HG03280 (cell line): Measurements from ENCODE around the gene ZNF304.

Experiments used
- ATAC-seq: cut with Tn5 transposase; IDR thresholded peaks from one replicate; pipeline ENCODE4 v1.9.1; 2021; ENCODE audit warnings: mild to moderate bottlenecking, moderate library complexity; ENCODE audit not compliant: unreplicated experiment

ZNF304 gene

DNA sequence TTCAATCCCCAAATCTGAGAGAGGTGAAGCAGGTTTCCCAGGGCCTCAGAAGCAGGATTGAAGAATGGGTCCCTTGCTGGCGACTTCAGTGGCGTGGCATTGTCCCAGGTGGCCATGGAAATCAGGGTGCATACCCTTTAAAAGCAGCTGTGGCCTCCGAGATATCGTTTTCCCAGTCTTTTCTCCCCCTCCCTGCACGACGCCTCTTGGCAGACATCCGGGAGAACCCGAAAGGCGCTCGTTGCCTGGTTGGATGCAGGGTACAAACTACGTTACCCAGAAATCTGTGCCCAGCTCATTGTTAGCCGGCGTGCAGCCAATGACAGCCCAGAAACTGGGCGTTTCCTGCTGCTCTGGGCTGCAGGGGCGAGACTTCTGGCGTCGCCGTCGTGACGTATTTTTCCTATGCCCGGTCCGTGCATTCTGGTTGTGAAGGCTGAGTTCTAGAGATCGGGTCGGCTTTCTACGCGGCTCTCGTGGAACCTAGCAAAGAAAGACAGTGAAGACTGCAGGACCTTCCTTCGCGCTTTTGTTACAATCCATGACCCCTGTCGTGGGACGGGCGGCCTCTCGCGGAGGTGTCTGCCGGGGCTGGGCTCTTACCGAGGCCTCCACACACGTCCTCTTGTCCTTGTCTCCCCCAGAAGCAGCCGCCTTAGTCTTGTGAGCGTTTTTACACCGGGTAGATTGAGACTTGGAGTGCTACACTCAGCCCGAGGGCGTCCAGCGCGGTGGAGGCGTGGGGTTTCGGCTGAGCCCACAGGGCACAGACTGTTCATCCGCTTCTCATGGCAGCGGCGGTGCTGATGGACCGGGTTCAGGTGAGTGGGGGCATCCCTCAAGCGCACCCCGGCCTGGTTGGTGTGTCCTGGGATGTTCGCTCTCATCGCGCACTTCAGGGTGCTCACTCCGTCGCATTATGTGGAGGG, at the start of gene ZNF304:
Gene ZNF304, plus strand, starts transcription at position 395 of the 929 bp plus-strand sequence. Its CDS starts 394 bp downstream, at position 789.
- ATAC-seq: peak; percentile 98

DNA sequence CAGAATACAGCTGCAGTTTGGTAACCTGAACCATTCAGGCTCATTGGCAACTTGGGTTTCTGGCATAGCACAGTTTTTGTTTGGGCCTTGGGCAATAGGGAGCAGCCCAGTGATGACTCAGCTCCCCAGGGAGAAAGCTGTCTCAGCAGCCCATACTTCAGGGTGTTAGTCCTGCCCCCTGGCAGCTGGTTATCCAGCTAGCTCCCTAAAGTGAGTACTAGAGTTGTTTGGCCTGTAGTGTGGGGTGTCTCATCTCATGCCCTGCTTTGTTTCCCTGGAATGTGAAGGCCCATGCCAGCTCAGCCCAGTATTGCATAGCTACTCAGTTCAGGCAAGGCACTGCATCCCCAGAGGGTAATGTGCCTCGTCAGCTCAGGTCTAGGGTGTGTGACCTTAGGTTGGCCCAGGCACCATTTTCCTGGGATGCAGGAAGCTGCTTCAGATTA, 49.0 kb upstream of the ZNF304 start:
- ATAC-seq: no peak

DNA sequence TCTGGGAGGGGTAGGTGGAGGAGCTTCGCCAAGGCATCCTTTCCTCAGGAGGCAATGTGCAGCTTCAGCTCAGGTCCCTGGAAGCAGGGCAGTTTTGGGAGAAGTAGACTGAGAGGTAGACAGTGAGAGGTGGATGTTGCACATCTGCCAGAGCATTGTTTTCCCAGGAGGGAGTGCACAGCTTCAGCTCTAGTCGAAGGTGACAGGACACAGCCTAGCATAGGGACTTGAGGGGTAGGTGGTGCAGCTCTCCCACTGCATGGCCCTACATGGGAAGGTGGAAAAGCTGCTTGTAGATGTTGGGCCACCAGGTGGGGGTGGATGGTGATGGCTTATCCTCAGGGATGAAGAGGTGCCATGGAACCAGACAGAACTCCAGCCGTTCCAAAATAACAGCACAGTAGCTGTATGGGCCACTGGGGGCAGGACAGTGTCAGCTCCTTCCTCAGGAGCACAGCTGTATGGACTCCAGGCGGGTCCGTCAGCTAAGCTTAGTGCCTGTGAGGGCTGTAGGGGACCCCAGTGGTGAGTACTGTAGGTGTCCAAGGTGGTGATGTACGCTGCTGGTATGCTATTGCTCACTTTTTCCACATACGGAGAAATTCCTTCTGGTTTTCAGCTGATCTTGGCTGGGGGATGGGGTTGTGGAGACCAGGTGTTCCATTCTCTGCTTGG, 48.2 kb upstream of the ZNF304 start:
- no peak for ATAC-seq

DNA sequence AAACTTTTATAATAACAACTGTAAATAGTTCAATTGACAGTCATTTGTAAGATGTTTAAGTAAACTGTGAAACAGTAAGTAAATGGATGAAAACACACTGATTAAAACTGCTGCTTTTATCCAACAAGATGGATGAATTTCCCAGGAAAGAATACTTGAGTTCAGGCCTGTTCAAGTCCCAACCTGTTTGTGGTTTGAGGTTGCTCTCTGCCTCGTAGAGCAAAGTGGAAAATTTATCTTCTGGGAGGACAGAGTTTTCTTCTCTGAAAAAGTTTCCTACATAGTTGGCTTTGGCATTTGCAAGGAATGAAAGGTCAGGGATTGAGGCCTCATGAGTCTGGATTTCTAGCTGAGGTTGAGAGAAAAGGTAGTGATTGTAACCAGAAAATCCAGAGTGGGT, 46.0 kb upstream of the ZNF304 start:
- ATAC-seq: no peak

DNA sequence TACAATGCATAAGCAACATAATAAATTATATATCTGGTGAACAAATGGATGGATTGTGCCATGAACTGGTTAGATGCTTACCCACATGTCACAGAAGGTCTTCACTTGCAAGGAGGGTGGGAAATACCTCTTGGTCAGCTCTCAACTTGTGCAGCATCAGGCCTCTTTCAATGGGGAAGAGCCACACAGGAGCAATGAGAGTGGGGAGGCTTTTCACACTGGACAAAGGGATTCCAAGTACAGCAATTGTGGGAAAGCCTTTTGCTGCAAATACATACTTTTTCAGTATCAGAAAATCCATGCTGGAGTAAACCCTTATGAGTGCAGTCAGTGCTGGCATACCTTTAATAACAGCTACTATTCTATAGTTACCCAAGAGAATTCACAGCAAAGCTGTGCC, 42.6 kb upstream of the ZNF304 start:
- ATAC-seq: no peak

DNA sequence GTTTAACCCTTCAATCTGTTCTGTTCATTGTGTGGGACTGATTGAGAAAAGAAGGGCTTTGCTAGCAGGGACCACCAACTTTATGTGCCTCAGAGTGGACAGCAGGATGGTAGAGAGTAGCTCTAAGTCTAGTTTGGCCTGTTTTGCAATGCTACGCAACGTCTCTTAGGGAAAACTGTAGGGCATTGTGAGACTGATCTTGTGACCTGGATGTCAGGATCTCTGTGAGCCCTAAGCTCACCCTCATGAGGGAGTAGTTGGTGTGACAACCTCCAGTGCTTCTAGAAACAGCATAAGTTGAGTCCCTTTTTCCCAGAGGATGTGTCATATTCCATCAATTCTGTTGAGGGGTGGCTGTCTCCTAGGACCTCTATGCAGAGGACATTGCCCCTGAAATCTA, 40.3 kb upstream of the ZNF304 start:
- ATAC-seq: no peak

DNA sequence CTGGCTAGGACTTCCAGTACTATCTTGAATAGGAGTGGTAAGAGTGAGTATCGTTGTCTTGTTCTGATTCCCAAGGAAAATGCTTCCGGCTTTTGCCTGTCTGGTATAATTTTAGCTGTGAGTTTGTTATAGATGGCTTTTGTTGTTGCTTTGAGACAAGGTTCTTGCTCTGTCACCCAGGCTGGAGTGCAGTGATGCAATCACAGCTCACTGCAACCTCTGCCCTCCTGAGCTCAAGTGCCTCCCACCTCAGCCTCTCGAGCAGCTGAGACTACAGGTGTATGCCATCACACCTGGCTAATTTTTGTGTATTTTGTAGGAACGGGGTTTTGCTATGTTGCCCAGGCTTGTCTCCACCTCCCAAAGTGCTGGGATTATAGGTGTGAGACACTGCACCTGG, 36.9 kb upstream of the ZNF304 start:
- no peak for ATAC-seq

DNA sequence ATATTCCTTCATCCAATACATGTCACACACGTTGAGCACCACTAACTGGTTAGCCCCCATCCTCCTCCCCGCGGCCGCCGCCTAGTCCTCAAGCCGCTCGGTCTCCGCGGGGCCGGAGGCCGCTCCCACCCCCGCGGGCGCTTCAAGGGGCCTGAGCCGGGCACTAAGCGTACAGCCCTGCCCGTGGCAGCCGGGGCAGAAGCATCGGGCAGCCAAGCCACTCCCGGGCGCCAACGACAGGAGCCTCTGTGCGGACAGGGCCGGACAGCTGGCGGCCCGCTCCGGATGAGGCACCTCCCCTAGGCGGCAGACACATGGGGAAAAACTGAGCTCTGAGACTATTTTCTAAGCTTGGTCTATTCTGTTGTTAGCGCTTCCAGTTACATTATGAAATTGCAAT, 33.6 kb upstream of the ZNF304 start:
- no peak for ATAC-seq

DNA sequence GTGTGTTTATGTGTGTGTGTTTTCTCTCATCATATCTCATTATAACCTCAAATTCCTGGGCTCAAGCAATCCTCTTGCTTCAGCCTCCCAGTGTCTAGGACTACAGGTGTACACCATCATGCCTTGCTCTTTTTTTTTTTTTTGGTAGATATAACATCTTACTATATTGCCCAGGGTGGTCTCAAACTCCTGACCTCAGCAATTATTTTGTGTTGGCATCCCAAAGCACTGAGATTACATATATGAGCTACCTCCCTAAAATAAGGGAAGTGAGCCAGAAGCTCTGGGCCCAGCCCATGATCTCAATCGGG, 31.2 kb upstream of the ZNF304 start:
- peak; percentile 18 for ATAC-seq

DNA sequence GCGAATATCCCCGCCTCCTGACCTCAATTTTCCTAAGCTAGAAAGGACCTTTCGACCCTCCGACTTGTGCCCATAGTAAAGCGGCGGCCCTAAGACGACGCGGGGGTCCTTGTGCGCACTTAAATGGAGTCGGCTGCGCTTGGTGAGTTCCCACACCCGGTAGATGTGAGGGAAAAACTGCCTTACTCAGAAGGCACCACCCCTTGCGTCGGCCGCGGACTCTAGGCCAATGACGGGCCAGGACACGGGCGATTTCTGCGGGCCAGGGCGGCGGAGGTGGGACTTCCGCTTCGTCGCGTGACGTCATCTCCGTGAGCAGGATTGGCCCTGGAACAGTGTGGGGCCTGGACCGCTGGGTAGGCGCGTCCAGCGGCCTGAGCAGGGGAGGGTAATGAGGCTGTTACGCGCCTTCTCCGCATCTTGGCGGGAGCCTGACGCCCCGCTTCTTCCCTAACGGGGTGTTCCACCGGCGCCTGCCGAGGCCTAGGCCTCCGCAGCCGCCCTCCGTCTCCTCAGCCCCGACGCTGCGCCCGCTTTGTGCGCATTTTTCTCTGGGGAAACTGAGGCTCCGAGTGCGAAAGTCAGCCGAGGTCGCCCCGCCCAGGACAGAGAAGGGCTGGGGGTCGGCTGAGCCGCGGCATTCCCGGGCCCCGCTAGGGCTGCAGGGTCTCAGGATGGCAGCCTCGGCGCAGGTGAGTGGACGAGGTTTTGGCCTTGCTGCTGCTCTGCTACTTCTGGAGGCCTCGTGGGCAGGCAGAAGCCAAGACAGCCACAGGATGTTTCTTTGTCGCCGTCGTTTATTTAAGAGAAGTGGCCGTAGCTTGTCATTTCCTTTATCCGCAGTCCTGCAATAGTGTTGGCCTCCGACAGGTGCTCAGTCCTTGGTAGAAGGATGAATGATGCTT, 30.6 kb upstream of the ZNF304 start, which contains the start of gene ZNF543:
Gene ZNF543, plus strand, starts transcription at position 293 of the 905 bp plus-strand sequence. Its CDS starts 382 bp downstream, at position 675.
- ATAC-seq: peak; percentile 99

DNA sequence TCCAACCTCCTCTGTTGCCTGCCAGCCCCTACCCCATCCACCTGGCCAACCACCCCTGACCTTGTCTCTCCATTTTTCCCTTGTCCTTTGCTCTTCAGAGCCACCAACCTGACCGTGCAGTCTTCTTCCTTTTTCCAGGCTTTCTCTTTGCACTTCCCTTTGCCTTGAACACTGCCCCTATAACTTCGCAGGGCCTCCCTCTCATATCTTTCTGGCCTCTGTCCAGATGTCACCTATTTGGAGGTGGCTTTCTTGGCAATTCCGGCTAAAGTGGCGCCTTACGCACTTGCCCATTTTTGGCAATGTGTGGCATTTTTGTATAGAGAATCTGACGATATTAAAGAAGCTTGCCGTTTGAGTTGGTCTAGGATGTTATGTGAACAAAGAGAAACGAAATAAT, 30.0 kb upstream of the ZNF304 start:
- ATAC-seq: no peak

DNA sequence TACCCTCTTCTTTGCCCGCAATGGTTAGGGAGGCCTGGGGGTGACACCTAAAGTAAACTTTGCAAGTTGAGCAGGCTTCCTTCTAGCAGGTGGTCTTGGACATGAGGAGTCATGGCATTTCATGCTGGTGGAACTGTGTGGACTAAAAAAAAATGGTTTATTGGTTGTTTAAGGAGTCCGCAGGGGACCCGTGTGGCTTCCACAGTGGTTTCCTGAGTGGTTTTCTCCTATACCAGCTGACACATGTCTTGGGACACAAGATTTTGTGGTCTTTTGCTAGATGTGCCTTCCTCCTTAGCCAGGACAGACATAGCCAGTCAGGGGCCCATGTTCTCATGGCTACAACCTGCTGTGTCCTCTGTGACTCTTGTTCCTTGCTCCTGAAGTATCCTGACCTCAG, 29.3 kb upstream of the ZNF304 start:
- ATAC-seq: no peak

DNA sequence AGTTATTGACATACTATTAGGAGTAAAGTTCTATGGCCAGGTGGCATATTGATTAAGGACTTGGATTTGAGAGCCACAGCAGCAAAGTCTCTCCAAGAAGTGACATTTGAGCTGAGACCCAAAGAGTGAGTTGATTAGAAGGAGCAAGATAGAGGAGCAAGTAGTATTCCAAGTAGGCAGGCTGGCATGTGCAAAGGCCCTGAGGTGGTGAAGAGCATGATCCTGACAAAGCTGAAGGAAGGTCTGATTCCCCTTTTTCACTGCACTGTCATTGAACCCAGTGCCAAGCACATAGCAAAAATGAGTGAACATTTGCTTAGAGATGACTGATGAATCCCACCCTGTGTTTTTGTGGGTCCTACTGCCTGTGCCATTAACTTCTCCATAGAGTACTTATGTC, 26.1 kb upstream of the ZNF304 start:
- no peak for ATAC-seq

DNA sequence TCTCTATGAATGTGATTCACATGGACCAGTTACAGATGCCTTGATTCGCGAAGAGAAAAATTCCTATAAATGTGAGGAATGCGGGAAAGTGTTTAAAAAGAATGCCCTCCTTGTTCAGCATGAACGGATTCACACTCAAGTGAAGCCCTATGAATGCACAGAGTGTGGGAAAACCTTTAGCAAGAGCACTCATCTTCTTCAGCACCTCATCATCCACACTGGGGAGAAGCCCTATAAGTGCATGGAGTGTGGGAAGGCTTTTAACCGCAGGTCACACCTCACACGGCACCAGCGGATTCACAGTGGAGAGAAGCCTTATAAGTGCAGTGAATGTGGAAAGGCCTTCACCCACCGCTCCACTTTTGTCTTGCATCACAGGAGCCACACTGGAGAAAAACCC, 23.1 kb upstream of the ZNF304 start:
- ATAC-seq: no peak

DNA sequence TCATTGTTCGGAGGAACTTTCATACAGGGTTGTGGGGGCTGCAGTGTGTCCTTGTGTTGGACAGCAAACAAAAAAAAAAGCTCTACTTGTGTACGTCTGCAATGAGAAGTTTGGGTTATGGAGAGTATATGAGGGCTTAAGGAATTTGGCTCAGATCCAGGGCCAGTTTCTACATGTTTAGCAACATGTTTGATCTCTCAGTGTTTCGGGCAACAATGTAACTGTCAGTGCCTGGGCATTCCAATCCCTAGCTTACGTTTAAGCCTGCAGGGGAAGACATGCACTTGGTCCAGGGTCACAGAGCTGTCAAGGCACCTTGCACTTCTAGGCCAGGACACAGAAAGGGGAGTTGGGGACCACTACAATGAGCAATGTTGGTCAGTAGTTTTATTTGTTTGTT, 16.9 kb upstream of the ZNF304 start:
- no peak for ATAC-seq

DNA sequence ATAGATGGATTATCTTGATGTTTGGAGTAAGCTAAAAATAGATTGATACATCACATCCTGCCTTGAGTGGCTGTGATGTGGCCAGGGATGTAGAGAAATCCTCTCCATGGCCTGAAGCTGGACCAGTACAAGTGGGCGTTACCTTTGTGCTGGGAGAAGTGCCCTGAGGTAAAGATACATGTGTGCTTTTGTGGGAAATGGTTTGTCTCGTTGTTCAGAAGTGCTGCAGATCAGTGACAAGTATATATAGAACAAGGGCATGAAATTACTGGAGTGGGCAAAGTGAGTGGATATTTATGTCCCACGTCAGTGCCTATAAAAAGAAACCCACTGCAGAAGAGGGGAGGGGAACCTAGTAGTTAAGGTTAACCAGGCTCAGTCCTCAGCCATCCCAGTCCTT, 12.2 kb upstream of the ZNF304 start:
- no peak for ATAC-seq

DNA sequence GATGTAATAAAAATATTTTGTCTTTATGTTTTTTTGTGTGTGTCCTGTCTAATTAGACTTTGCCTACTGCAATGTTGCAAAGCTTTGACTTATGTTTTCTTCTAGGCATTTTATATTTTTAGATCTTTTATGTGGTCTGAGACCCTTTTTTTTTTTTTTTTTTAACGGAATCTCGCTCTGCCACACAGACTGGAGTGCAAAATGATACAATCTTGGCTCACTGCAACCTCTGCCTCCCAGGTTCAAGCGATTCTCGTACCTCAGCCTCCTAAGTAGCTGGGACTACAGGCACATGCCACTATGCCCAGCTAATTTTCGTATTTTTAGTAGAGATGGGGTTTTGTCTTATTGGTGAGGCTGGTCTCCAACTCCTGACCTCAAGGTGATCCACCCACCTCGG, 8.5 kb upstream of the ZNF304 start:
- no peak for ATAC-seq

DNA sequence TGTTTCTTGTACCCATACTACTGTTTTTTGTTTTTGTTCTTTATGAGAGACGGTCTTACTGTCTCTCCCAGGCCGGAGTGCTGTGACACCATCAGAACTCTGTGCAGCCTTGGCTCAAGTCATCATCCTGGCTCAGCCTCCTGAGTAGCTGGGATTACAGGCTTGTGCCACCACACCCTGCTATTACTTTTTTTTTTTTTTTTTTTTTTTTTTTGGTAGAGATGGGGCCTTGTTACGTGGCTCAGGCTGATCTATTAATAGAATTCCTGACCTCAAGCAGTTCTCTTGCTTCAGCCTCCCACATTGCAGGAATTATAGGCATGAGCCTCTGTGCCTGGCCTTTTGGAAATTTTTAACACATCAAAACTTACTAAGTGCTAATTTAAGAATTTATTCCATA, 2.9 kb upstream of the ZNF304 start:
- ATAC-seq: no peak

DNA sequence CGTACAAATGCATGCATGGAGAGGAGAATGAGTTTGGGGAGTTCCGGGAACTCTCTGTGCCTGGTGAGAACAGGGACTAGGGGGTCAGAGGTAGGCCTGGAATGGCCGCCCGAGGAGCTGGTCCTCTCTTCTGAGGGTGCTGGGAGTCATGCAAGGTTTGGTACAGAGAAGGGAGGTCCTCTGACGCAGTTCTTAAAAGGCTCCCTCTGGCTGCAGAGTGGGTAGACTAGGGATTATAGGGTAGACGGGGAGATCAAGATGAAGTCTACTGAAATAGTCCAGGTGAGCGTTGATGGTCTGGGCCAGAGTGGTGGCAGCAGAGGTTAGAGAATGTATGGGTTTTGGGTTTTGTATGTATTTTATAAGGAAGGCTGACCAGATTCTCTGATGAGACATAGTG, 796 bp downstream of the ZNF304 start:
- ATAC-seq: no peak

DNA sequence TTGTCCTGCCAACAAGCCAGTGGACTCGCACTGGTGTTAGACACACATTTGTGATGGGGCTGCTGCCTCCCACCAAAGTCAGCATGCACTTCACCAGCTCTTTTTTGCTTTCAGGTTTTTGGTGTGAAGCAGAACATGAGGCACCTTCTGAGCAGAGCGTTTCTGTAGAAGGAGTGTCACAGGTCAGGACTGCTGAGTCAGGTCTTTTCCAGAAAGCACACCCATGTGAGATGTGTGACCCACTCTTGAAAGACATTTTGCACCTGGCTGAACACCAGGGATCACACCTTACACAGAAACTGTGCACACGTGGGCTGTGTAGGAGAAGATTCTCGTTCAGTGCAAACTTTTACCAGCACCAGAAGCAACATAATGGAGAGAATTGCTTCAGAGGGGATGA, 4.8 kb downstream of the ZNF304 start:
- no peak for ATAC-seq

DNA sequence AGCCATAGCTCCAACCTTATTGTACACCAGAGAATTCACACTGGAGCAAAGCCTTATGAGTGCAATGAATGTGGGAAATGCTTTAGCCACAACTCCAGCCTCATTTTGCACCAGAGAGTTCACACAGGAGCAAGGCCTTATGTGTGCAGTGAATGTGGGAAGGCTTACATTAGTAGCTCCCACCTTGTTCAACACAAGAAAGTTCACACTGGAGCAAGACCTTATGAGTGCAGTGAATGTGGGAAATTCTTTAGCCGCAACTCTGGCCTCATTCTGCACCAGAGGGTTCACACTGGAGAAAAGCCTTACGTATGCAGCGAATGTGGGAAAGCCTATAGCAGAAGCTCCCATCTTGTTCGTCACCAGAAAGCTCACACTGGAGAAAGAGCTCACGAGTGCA, 6.3 kb downstream of the ZNF304 start:
- no peak for ATAC-seq
